ENCODE measurements around the gene ZFP3. TPM values are rescaled to one million over a fixed set of nuclear protein-coding genes. Genes with fewer than 3 reads are reported as not detected.
"Not testable (repeated sequence)": the region's sequence is repeated elsewhere in the genome, so short reads cannot be mapped to it uniquely, and the experiment has no call there.

ZFP3 gene
- polyA plus RNA-seq, 1 donor: 19.1 TPM

DNA sequence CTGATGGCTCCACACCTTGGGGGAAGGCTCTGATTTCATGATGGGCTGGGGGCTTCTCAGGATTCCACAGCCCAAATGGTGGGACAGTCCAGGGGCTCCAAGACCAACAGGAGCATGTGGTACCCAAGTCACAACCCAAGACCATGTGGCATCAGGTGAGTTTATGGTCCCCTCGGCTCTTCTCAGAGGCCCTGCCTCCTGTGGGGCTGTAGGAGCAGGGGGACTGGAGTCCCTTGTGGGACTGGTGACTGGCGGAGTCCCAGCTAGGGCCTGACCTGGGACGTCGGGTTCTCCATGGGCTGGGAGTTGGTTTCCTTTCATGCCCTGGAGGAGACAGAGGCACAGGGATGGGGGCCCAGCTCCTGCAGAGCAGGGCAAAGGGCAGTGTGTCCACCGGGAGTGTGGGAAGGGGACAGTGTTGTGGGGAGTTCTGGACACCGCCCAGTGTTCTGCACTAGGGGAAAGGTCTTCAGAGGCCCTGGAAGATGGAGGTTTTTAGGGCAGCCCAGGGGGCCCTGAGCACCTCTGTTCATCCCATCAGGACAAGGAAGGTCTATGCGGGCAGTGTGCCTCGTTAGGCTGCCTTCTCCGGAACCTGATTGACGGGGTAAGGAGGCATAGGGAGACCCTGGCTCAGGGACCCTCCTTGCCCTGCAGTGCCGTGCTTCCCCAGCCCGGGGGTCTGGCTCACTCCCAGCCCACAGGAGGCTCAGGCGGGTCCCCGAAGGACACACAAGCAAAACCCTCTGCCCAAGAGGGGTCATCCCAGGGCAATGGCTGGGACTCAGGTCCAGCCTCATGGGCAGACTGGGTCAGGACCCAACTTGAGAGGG is 58.5 kb downstream of the ZFP3 start:
- not testable (repeated sequence) for DNase-seq

DNA sequence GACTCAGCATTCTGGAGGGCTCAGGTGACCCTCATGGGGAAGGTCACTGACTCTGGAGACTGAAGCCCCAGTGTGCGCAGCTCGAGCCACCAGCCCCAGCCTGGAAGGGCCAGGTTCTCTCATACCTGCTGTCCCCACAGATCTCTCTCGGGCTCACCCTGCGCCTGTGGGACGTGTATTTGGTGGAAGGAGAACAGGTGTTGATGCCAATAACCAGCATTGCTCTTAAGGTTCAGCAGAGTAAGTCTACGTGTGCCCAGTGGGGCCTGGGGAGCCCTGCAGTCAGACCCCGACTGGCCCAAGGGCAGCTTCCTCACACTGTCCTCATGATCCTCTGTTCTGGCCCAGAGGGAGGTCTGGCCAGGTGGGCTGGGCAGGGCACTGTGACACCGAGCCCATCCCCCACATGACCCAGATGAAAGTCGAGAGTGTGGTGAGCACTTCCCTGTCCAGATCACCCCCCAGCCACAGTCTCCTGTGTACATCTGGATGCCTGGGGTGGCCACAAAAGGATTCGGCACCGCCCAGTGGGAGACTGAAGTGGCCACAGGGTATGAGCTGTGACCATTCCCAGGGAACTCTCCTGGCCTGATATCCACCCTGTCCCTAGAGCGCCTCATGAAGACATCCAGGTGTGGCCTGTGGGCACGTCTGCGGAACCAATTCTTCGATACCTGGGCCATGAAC is 59.4 kb downstream of the ZFP3 start:
- DNase-seq: not testable (repeated sequence)

- not testable (repeated sequence) for DNase-seq
Measured at GRCh38 chr17:5138198-5138544, 59.9 kb downstream of the ZFP3 start.

GRCh38 chr17:5138616-5139457 is 60.6 kb downstream of the ZFP3 start:
- DNase-seq: no peak

GRCh38 chr17:5139458-5139732 is 61.1 kb downstream of the ZFP3 start:
- no peak for DNase-seq

DNA sequence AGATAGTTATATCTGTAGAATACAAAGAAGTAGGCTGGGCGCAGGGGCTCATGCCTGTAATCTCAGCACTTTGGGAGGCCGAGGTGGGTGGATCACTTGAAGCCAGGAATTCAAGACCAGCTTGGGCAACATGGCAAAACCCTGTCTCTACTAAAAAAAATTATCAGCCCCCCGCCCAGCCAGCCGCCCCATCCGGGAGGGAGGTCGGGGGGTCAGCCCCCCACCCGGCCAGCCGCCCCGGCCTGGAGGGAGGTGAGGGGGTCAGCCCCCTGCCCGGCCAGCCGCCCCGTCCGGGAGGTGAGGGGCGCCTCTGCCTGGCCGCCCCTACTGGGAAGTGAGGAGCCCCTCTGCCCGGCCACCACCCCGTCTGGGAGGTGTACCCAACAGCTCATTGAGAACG is 64.6 kb downstream of the ZFP3 start:
- DNase-seq: not testable (repeated sequence)

Other genes with a start within 250 kb of the ZFP3 start
- gene MINK1, start 245.1 kb upstream of the ZFP3 start, polyA plus RNA-seq (ENCODE audit: insufficient read length): 69.7 TPM
- 0.71 TPM for gene C17orf107, start 178.9 kb upstream of the ZFP3 start, polyA plus RNA-seq (ENCODE audit: insufficient read length)
- 1.2 TPM for gene CHRNE, start 175.4 kb upstream of the ZFP3 start, polyA plus RNA-seq (ENCODE audit: insufficient read length)
- gene GP1BA, start 146.2 kb upstream of the ZFP3 start, polyA plus RNA-seq (ENCODE audit: insufficient read length): 3.2 TPM
- gene SLC25A11, start 138.4 kb upstream of the ZFP3 start, polyA plus RNA-seq (ENCODE audit: insufficient read length): 65.3 TPM
- gene RNF167, start 138.2 kb upstream of the ZFP3 start, polyA plus RNA-seq (ENCODE audit: insufficient read length): 136 TPM
- 323 TPM for gene PFN1, start 129.9 kb upstream of the ZFP3 start, polyA plus RNA-seq (ENCODE audit: insufficient read length)
- 23.4 TPM for gene ENO3, start 127.3 kb upstream of the ZFP3 start, polyA plus RNA-seq (ENCODE audit: insufficient read length)
- gene SPAG7, start 110.7 kb upstream of the ZFP3 start, polyA plus RNA-seq (ENCODE audit: insufficient read length): 87.8 TPM
- gene CAMTA2, start 90.8 kb upstream of the ZFP3 start, polyA plus RNA-seq (ENCODE audit: insufficient read length): 31.7 TPM
- 8.8 TPM for gene INCA1, start 80.9 kb upstream of the ZFP3 start, polyA plus RNA-seq (ENCODE audit: insufficient read length)
- gene KIF1C, start 80.5 kb upstream of the ZFP3 start, polyA plus RNA-seq (ENCODE audit: insufficient read length): 83.5 TPM
- gene SLC52A1, start 43.0 kb upstream of the ZFP3 start, polyA plus RNA-seq (ENCODE audit: insufficient read length): 0.47 TPM
- gene ZNF232, start 33.4 kb downstream of the ZFP3 start, polyA plus RNA-seq (ENCODE audit: insufficient read length): 54.4 TPM
- 13.8 TPM for gene USP6, start 37.6 kb downstream of the ZFP3 start, polyA plus RNA-seq (ENCODE audit: insufficient read length)
- 28.7 TPM for gene ZNF594, start 113.4 kb downstream of the ZFP3 start, polyA plus RNA-seq (ENCODE audit: insufficient read length)
- 2.0 TPM for gene SCIMP, start 156.4 kb downstream of the ZFP3 start, polyA plus RNA-seq (ENCODE audit: insufficient read length)
- gene RABEP1, start 203.8 kb downstream of the ZFP3 start, polyA plus RNA-seq (ENCODE audit: insufficient read length): 76.8 TPM